Mesendoderm (in vitro differentiated cells): ENCODE results near the gene DSE.

Source experiments
- DNase-seq: peaks from one replicate; pipeline ENCODE4 v3.0.0; 2013
- H2AK5ac ChIP-seq: 2 replicates; pipeline ENCODE4 v1.6.1; 2013; ENCODE audit warnings: low read length, inconsistent platforms
- H2BK120ac ChIP-seq: 2 replicates; pipeline ENCODE4 v1.6.1; 2013; ENCODE audit warnings: low read depth, mild to moderate bottlenecking, low read length, moderate library complexity, mixed read lengths
- H2BK15ac ChIP-seq: replicated peaks from 2 replicates; pipeline ENCODE4 v1.6.1; 2013; ENCODE audit warnings: low read depth, mild to moderate bottlenecking, moderate library complexity
- H2BK5ac ChIP-seq: 2 replicates; pipeline ENCODE4 v1.6.1; 2013; ENCODE audit warnings: low read length, inconsistent platforms
- H3K18ac ChIP-seq: 2 replicates; pipeline ENCODE4 v1.6.1; 2013; ENCODE audit warnings: mild to moderate bottlenecking, low read length, mixed read lengths
- H3K23ac ChIP-seq: one replicate; pipeline ENCODE4 v1.6.1; 2013; ENCODE audit warnings: low read length
- H3K27ac ChIP-seq: 2 replicates; pipeline ENCODE4 v1.5.1; 2013; ENCODE audit warnings: low read depth, mild to moderate bottlenecking, inconsistent platforms, low read length, moderate library complexity
- H3K27me3 ChIP-seq: 2 replicates; pipeline ENCODE4 v1.6.1; 2013; ENCODE audit warnings: low read length, control low read depth, mild to moderate bottlenecking, inconsistent platforms; ENCODE audit not compliant: insufficient read depth, poor library complexity
- H3K36me3 ChIP-seq: 2 replicates; pipeline ENCODE4 v1.6.1; 2013; ENCODE audit warnings: low read length, inconsistent platforms; ENCODE audit not compliant: control insufficient read depth, insufficient read depth
- H3K4ac ChIP-seq: one replicate; pipeline ENCODE4 v1.6.1; 2013; ENCODE audit warnings: low read depth, mild to moderate bottlenecking, low read length, moderate library complexity
- H3K4me1 ChIP-seq: 2 replicates; pipeline ENCODE4 v1.6.1; 2013; ENCODE audit warnings: low read depth, low read length, inconsistent platforms; ENCODE audit not compliant: control insufficient read depth
- H3K4me2 ChIP-seq: 2 replicates; pipeline ENCODE4 v1.6.1; 2013; ENCODE audit warnings: low read length
- H3K4me3 ChIP-seq: 2 replicates; pipeline ENCODE4 v1.5.1; 2013; ENCODE audit warnings: mild to moderate bottlenecking, low read length
- H3K56ac ChIP-seq: one replicate; pipeline ENCODE4 v1.6.1; 2013; ENCODE audit warnings: low read length
- H3K79me1 ChIP-seq: 2 replicates; pipeline ENCODE4 v1.6.1; 2013; ENCODE audit warnings: low read length, inconsistent platforms
- H3K79me2 ChIP-seq: 2 replicates; pipeline ENCODE4 v1.6.1; 2013; ENCODE audit warnings: mild to moderate bottlenecking, low read length; ENCODE audit not compliant: control insufficient read depth, insufficient read depth
- H3K9ac ChIP-seq: 2 replicates; pipeline ENCODE4 v1.6.1; 2013; ENCODE audit warnings: low read length, inconsistent platforms
- H4K5ac ChIP-seq: one replicate; pipeline ENCODE4 v1.6.1; 2013; ENCODE audit warnings: low read length
- H4K8ac ChIP-seq: one replicate; pipeline ENCODE4 v1.6.1; 2013; ENCODE audit warnings: low read depth, mild to moderate bottlenecking, control low read depth, low read length, moderate library complexity
- WGBS: extraction: QIAGEN DNeasy Blood & Tissue Kit; methylation state at CpG from one replicate; pipeline ENCODE4 v1.1.7; 2013; ENCODE audit warnings: low lambda C conversion rate, missing lambda C conversion rate; ENCODE audit not compliant: insufficient coverage; ENCODE audit errors: extremely low coverage; 5-methylcytosine and 5-hydroxymethylcytosine counted together

The DSE gene

DNA sequence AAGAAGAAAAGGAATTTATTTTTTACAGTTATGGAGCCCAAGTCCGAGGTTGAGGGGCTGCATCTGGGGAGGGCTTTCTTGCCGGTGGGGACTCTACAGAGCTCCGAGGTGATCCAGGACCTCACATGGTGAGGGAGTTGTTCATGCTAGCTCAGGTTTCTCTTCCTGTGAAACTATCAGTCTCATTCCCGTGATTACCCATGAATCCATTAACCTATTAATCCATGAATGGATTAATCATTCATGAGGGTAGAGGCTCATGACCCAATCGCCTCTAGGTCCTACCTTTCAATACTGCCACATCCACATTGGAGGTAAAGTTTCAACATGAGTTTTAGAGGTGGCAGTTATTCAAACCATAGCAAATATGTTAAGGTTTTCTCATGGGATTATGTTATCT, 3.8 kb downstream of the DSE start:
- Histone ChIP-seq H2AK5ac (no peak overlapping the region), H4K8ac (no peak overlapping the region), H3K27me3 (no peaks in the 10 kb centered on the region), H3K4me1 (peaks cover 2% of the 10 kb centered on the region), H3K4me2 (no peak overlapping the region), H3K79me2 (peaks cover 19% of the 10 kb centered on the region), H2BK120ac (no peak overlapping the region), H3K23ac (no peak overlapping the region), H3K18ac (no peak overlapping the region), H3K79me1 (peaks cover 4% of the 10 kb centered on the region), H2BK15ac (no peak overlapping the region), H4K5ac (no peak overlapping the region), H3K36me3 (no peaks in the 10 kb centered on the region), H3K4me3 (no peak overlapping the region), H3K27ac (no peak overlapping the region), H3K4ac (no peak overlapping the region), H3K9ac (no peak overlapping the region), H2BK5ac (no peak overlapping the region), H3K56ac (no peak overlapping the region)
- no peak for DNase-seq
- no CpG with 5 or more reads among the region's 5 CpGs for WGBS

- no peak overlapping the region for H3K4me2 ChIP-seq
- peaks cover 4% of the 10 kb centered on the region for H3K79me1 ChIP-seq
- H2BK15ac ChIP-seq: no peak overlapping the region
- no CpG with 5 or more reads among the region's 2 CpGs for WGBS
- H2BK120ac ChIP-seq: no peak overlapping the region
- H4K8ac ChIP-seq: no peak overlapping the region
- H3K79me2 ChIP-seq: peaks cover 19% of the 10 kb centered on the region
- H3K4me3 ChIP-seq: no peak overlapping the region
- H2BK5ac ChIP-seq: no peak overlapping the region
- no peaks in the 10 kb centered on the region for H3K36me3 ChIP-seq
- no peak overlapping the region for H3K9ac ChIP-seq
- no peak for DNase-seq
- H3K27me3 ChIP-seq: no peaks in the 10 kb centered on the region
- H3K27ac ChIP-seq: no peak overlapping the region
- no peak overlapping the region for H2AK5ac ChIP-seq
- no peak overlapping the region for H3K4ac ChIP-seq
- H3K23ac ChIP-seq: no peak overlapping the region
- H4K5ac ChIP-seq: no peak overlapping the region
- no peak overlapping the region for H3K18ac ChIP-seq
- H3K4me1 ChIP-seq: no peaks in the 10 kb centered on the region
- no peak overlapping the region for H3K56ac ChIP-seq
Observed at GRCh38 chr6:116375262-116375661, 4.5 kb downstream of the DSE start.

DNA sequence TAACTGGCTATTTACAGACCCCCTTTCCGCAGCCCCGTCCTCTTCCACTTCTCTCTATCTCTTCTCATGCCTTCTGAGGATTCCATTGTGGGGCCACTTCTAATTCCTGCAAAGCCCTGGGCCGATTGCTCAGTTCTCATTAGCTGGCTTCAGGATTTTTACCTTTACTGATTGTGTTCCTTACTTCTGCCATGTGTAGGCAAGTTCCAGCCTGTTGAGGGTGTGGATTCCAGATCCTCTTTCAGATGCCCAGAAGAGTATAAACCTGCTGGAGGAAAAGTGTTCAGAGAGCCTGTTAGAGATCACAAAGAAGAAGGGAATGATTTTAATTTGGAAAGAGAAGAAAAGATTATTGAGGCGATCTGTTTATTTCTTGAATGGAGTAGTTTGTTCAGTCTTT, 5.4 kb downstream of the DSE start:
- no peak overlapping the region for H3K4ac ChIP-seq
- H4K5ac ChIP-seq: no peak overlapping the region
- H3K23ac ChIP-seq: no peak overlapping the region
- H3K4me3 ChIP-seq: no peak overlapping the region
- WGBS: 100% methylated on average over 1 of the region's 4 CpGs
- no peak overlapping the region for H2AK5ac ChIP-seq
- H3K4me1 ChIP-seq: peaks cover 2% of the 10 kb centered on the region
- H3K9ac ChIP-seq: no peak overlapping the region
- H3K79me1 ChIP-seq: peaks cover 4% of the 10 kb centered on the region
- no peak overlapping the region for H3K27ac ChIP-seq
- H2BK5ac ChIP-seq: no peak overlapping the region
- H4K8ac ChIP-seq: no peak overlapping the region
- no peak overlapping the region for H2BK120ac ChIP-seq
- H3K56ac ChIP-seq: no peak overlapping the region
- no peak overlapping the region for H3K4me2 ChIP-seq
- no peak for DNase-seq
- H3K27me3 ChIP-seq: no peaks in the 10 kb centered on the region
- H3K36me3 ChIP-seq: no peaks in the 10 kb centered on the region
- peak overlapping the region; percentile 84 for H3K18ac ChIP-seq
- H2BK15ac ChIP-seq: no peak overlapping the region
- H3K79me2 ChIP-seq: peaks cover 21% of the 10 kb centered on the region

GRCh38 chr6:116379764-116380163, 9.0 kb downstream of the DSE start:
- H3K9ac ChIP-seq: no peak overlapping the region
- no peak overlapping the region for H3K4me2 ChIP-seq
- DNase-seq: no peak
- H2BK120ac ChIP-seq: no peak overlapping the region
- no peak overlapping the region for H4K8ac ChIP-seq
- no peak overlapping the region for H3K4me3 ChIP-seq
- H3K56ac ChIP-seq: no peak overlapping the region
- H3K23ac ChIP-seq: no peak overlapping the region
- no peak overlapping the region for H4K5ac ChIP-seq
- H3K4me1 ChIP-seq: peaks cover 5% of the 10 kb centered on the region
- no peak overlapping the region for H3K18ac ChIP-seq
- H3K27ac ChIP-seq: no peak overlapping the region
- no peak overlapping the region for H2AK5ac ChIP-seq
- no peaks in the 10 kb centered on the region for H3K27me3 ChIP-seq
- H3K36me3 ChIP-seq: no peaks in the 10 kb centered on the region
- no peak overlapping the region for H2BK5ac ChIP-seq
- peaks cover 10% of the 10 kb centered on the region for H3K79me2 ChIP-seq
- no peak overlapping the region for H2BK15ac ChIP-seq
- H3K79me1 ChIP-seq: no peaks in the 10 kb centered on the region
- H3K4ac ChIP-seq: no peak overlapping the region

GRCh38 chr6:116380346-116380745, 9.6 kb downstream of the DSE start:
- Histone ChIP-seq H3K4me1 (peaks cover 10% of the 10 kb centered on the region), H3K18ac (no peak overlapping the region), H3K4me3 (no peak overlapping the region), H3K36me3 (no peaks in the 10 kb centered on the region), H3K27ac (no peak overlapping the region), H3K79me2 (peaks cover 12% of the 10 kb centered on the region), H3K79me1 (peaks cover 5% of the 10 kb centered on the region), H4K5ac (no peak overlapping the region), H2BK120ac (no peak overlapping the region), H3K56ac (no peak overlapping the region), H3K23ac (no peak overlapping the region), H3K27me3 (no peaks in the 10 kb centered on the region), H2BK5ac (no peak overlapping the region), H3K4me2 (no peak overlapping the region), H2AK5ac (no peak overlapping the region), H3K9ac (no peak overlapping the region), H2BK15ac (no peak overlapping the region), H4K8ac (no peak overlapping the region), H3K4ac (no peak overlapping the region)
- DNase-seq: no peak
- no CpG with 5 or more reads among the region's 1 CpG for WGBS

DNA sequence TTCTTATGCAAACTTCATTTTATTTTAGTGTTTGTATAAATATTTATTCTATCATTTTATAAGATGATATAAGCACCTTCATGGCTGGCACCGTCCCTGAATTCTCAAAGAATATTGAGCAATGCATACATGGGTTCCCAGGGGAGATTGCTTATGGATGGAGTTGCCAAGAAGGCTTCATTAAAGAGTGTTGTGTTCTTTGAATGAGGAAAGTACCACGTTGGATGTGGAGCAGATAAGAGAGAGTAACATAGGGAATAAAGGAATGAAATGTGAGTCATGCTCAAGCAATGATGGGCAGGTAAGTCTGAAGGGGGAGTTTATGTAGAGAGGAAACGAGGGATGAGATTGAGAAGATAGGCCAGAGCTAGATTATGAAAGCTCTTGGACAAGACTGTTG, 10.3 kb downstream of the DSE start:
- H3K4me2 ChIP-seq: no peak overlapping the region
- peaks cover 10% of the 10 kb centered on the region for H3K4me1 ChIP-seq
- no peak overlapping the region for H4K5ac ChIP-seq
- H3K56ac ChIP-seq: no peak overlapping the region
- H3K27ac ChIP-seq: no peak overlapping the region
- H3K23ac ChIP-seq: no peak overlapping the region
- H3K4ac ChIP-seq: no peak overlapping the region
- peaks cover 13% of the 10 kb centered on the region for H3K79me2 ChIP-seq
- no peak overlapping the region for H2BK5ac ChIP-seq
- no peaks in the 10 kb centered on the region for H3K27me3 ChIP-seq
- peaks cover 5% of the 10 kb centered on the region for H3K79me1 ChIP-seq
- no peaks in the 10 kb centered on the region for H3K36me3 ChIP-seq
- no peak overlapping the region for H3K9ac ChIP-seq
- H4K8ac ChIP-seq: no peak overlapping the region
- no peak overlapping the region for H3K4me3 ChIP-seq
- H3K18ac ChIP-seq: no peak overlapping the region
- WGBS: 100% methylated on average over 1 of the region's 3 CpGs
- H2BK15ac ChIP-seq: no peak overlapping the region
- no peak overlapping the region for H2AK5ac ChIP-seq
- DNase-seq: peak; percentile 73
- no peak overlapping the region for H2BK120ac ChIP-seq
